Measurements from ENCODE around the gene FRMD4A.
"Not testable (repeated sequence)": the region's sequence is repeated elsewhere in the genome, so short reads cannot be mapped to it uniquely, and the experiment has no call there.

FRMD4A gene

GRCh38 chr10:14205233-14205632, 125.5 kb downstream of the FRMD4A start:
- no peak overlapping the region for H3K4me3 ChIP-seq (ENCODE audit: low read length)
- DNase-seq (ENCODE audit: low read depth, low spot score), result no peak

GRCh38 chr10:14200698-14201544, 129.8 kb downstream of the FRMD4A start:
- no peak for DNase-seq (ENCODE audit: low read depth, low spot score)
- no peak overlapping the region for H3K4me3 ChIP-seq (ENCODE audit: low read length)

DNA sequence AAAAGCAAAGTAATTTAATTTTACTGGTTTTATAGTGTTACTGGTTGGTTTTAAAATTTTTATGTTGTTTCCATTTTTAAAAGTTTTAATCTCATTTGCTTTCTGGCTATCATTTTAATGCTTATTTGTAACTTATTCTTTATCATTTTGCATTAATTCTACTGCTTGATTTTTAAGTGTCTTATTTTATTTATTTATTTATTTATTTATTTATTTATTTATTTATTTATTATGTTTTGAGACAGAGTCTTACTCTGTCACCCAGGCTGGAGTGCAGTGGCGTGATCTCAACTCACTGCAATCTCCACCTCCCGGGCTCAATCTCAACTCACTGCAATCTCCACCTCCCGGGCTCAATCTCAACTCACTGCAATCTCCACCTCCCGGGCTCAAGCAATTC, 131.6 kb downstream of the FRMD4A start:
- not testable (repeated sequence) for DNase-seq (ENCODE audit: low read depth, low spot score); H3K4me3 ChIP-seq (ENCODE audit: low read length)

GRCh38 chr10:14198078-14198477, 132.6 kb downstream of the FRMD4A start:
- no peak for DNase-seq (ENCODE audit: low read depth, low spot score)

GRCh38 chr10:14196113-14196512, 134.6 kb downstream of the FRMD4A start:
- H3K4me3 ChIP-seq (ENCODE audit: low read length), result no peak overlapping the region
- DNase-seq (ENCODE audit: low read depth, low spot score), result no peak

More at GRCh38 chr10:14198078-14198477, 132.6 kb downstream of the FRMD4A start:
- H3K4me3 ChIP-seq (ENCODE audit: low read length), result no peak overlapping the region

GRCh38 chr10:14195433-14195832, 135.3 kb downstream of the FRMD4A start:
- DNase-seq (ENCODE audit: low read depth, low spot score), result no peak

DNA sequence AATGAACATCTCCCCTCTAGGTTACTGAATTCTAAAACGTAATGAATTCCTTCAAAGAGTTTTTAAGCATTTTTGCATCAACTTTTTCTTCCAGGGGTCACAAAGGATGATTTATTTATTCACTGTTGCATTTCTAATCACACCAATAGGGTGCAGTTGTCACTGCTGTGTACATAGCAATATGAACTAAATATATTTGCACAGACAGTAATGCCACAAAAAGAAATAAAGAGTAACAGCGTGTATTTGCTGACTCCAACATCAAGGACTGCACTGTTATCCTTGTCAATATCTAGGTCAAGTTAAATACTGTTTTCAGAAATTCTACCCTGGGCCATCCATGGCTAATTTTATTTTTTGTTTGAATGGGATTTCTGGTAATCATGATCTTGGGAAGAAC, 138.0 kb downstream of the FRMD4A start:
- DNase-seq (ENCODE audit: low read depth, low spot score), result no peak
- no peak overlapping the region for H3K4me3 ChIP-seq (ENCODE audit: low read length)

More at GRCh38 chr10:14195433-14195832, 135.3 kb downstream of the FRMD4A start:
- H3K4me3 ChIP-seq (ENCODE audit: low read length), result no peak overlapping the region

DNA sequence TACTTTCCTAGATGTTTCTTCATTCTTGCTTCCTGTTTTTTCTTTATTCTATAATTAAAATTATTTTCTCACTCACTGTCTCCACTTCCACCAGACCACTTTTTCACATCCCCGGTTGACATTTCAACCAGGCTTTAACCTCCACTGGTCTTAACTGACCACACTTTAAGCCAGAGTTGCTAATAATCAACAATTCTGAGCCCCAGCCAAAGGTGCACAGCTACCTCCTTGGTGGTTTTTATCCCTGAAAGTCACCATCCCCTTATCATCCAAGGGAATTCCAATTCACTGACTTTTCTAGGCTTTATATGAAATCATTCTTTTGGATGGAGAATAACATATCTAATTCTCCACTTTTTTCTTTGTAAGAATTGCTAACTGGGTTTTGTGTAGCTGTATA, 138.9 kb downstream of the FRMD4A start:
- DNase-seq (ENCODE audit: low read depth, low spot score), result no peak
- no peak overlapping the region for H3K4me3 ChIP-seq (ENCODE audit: low read length)

GRCh38 chr10:14191407-14191806, 139.3 kb downstream of the FRMD4A start:
- DNase-seq (ENCODE audit: low read depth, low spot score), result no peak
- H3K4me3 ChIP-seq (ENCODE audit: low read length), result no peak overlapping the region

- H3K4me3 ChIP-seq (ENCODE audit: low read length), result no peak overlapping the region
- no peak for DNase-seq (ENCODE audit: low read depth, low spot score)
Measured at GRCh38 chr10:14190702-14191101, 140.0 kb downstream of the FRMD4A start.

- no peak for DNase-seq (ENCODE audit: low read depth, low spot score)
- H3K4me3 ChIP-seq (ENCODE audit: low read length), result no peak overlapping the region
Measured at GRCh38 chr10:14186245-14186644, 144.5 kb downstream of the FRMD4A start.

GRCh38 chr10:14185316-14186045, 145.2 kb downstream of the FRMD4A start:
- peak; percentile 75 for DNase-seq (ENCODE audit: low read depth, low spot score)
- no peak overlapping the region for H3K4me3 ChIP-seq (ENCODE audit: low read length)

DNA sequence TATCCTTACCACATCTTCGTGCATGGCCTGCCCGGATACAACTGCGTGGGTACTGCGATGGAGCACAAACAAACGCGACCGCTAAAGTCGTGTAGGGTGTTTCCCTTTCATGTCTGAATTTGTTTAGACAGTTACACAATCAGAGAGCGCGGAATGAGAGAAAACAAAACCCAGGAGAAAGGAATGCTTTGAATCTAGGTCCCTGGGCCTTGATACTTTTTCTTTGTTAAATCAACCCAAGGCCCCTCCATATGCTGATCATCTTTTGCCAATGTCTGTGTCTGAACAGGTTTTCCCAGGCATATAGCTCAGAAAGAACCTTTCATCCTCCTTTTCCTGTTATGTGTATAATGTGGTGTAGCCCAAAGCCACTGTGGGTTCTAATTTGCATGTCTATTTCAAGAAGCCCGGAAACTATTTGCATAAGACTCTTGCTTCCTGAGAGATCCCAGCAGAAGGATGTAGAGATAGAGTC, 145.8 kb downstream of the FRMD4A start:
- no peak overlapping the region for H3K4me3 ChIP-seq (ENCODE audit: low read length)
- DNase-seq (ENCODE audit: low read depth, low spot score), result peak; percentile 87

DNA sequence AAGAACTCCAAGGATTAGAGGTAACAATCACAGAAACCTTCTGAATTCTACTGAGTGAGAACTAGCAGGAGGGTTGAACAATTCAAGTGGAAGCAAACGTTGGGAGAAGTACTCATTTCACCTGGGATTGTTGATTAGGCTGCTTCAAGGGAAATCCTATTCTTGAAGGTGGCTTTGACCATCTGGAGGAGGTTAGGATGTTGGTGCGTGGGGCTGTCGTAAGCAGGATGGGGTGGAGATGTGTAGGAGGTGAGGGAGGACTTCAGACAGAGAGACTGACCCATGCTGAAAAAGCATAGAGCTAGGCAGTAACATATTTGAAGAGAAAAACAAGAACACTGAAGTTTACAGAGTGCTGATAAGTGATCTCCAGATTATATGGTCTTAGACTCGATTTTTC, 147.9 kb downstream of the FRMD4A start:
- H3K4me3 ChIP-seq (ENCODE audit: low read length), result no peak overlapping the region
- DNase-seq (ENCODE audit: low read depth, low spot score), result no peak

- no peak overlapping the region for H3K4me3 ChIP-seq (ENCODE audit: low read length)
Measured at GRCh38 chr10:14181567-14181936, 149.2 kb downstream of the FRMD4A start.

GRCh38 chr10:14180911-14181566, 149.7 kb downstream of the FRMD4A start:
- DNase-seq (ENCODE audit: low read depth, low spot score), result no peak
- H3K4me3 ChIP-seq (ENCODE audit: low read length), result no peak overlapping the region

More at GRCh38 chr10:14181567-14181936, 149.2 kb downstream of the FRMD4A start:
- DNase-seq (ENCODE audit: low read depth, low spot score), result no peak

GRCh38 chr10:14179251-14179650, 151.5 kb downstream of the FRMD4A start:
- DNase-seq (ENCODE audit: low read depth, low spot score), result no peak
- H3K4me3 ChIP-seq (ENCODE audit: low read length), result no peak overlapping the region

DNA sequence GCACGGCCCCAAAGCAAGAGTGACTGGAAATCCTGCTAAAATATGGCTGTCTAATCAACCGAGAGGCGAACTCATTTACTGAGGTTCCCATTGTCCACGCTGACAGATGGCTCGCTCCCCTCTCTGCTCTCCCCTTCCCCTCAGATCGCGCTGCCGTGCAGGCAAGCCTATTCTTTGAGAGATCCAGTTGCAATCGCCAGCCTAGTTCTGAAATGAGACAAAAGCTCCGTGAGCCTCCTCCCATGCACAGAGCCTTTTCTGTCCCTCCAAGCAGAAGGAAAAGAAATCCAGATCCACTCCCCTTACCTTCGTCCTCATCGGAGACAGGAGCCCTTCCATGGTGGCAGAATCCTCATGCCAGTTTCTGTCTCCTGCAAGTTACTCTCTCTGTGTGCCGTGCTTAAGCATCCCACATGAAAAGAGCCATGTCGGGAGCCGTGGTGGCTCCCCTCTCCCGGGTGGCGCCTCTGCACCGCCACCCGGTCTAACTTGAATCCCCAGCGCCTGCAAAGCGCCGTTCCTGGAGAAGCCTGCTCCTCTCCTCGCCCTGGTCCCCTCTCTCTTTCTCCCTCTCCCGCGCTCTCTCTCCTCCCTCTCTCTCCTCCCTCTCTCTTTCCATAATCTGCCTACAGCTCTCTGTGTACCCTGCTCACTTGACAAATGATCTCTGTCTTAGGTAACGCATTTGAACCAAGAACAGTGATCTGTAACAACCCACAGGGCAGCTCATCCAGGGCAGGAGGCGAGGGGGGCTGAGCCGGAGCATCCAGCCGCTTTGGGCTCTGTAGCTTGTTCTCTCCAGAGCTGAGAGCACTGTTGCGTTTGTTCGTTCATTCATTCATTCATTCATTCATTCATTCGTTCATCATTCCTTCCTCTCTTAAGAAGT, 156.8 kb downstream of the FRMD4A start:
- peak overlapping the region; percentile 18; the same call in 1 of the 2 replicates for H3K4me3 ChIP-seq (ENCODE audit: low read length)
- DNase-seq (ENCODE audit: low read depth, low spot score), result no peak

- no peak overlapping the region for H3K4me3 ChIP-seq (ENCODE audit: low read length)
- no peak for DNase-seq (ENCODE audit: low read depth, low spot score)
Measured at GRCh38 chr10:14173391-14173705, 157.4 kb downstream of the FRMD4A start.
